OCI-LY3 (cell line): ENCODE measurements around the gene FGGY.

ENCODE experiments used
- H2AFZ ChIP-seq: fragments of 200-600, 300-600 bp; shearing (Covaris generic); 2 replicates; pipeline ENCODE4 v1.6.0; 2014; ENCODE audit warnings: antibody characterized with exemption, low read depth, low read length
- H3K27ac ChIP-seq: fragments of 200-600, 300-600 bp; sonication (generic); 2 replicates; pipeline ENCODE4 v1.5.1; 2014; ENCODE audit warnings: mild to moderate bottlenecking, low read length, moderate library complexity, mixed read lengths
- H3K27me3 ChIP-seq: fragments of 200-600, 300-600 bp; sonication (generic); 2 replicates; pipeline ENCODE4 v1.6.1; 2014; ENCODE audit warnings: low read depth, low read length, mixed read lengths
- H3K36me3 ChIP-seq: fragments of 200-600, 300-600 bp; sonication (generic); replicated peaks from 2 replicates; pipeline ENCODE3; 2014; ENCODE audit warnings: low read depth, low read length, mixed read lengths
- H3K4me1 ChIP-seq: fragments of 300-600, 200-600 bp; sonication (generic); 2 replicates; pipeline ENCODE4 v1.6.1; 2014; ENCODE audit warnings: low read length, mixed read lengths
- H3K4me2 ChIP-seq: fragments of 200-600, 300-600 bp; sonication (generic); 2 replicates; pipeline ENCODE4 v1.6.1; 2014; ENCODE audit warnings: low read length, mixed read lengths
- H3K4me3 ChIP-seq: fragments of 300-600, 200-600 bp; sonication (generic); 2 replicates; pipeline ENCODE4 v1.5.1; 2014; ENCODE audit warnings: antibody characterized with exemption, mild to moderate bottlenecking, low read length, moderate library complexity
- H3K79me2 ChIP-seq: fragments of 300-600, 200-600 bp; shearing (Covaris generic); 2 replicates; pipeline ENCODE4 v1.6.1; 2014; ENCODE audit warnings: mild to moderate bottlenecking, low read length, mixed read lengths
- H3K9ac ChIP-seq: fragments of 300-600, 200-600 bp; shearing (Covaris generic); 2 replicates; pipeline ENCODE4 v1.6.0; 2014; ENCODE audit warnings: mild to moderate bottlenecking, low read length, moderate library complexity
- H3K9me3 ChIP-seq: fragments of 200-600, 300-600 bp; shearing (Covaris generic); 2 replicates; pipeline ENCODE4 v1.6.1; 2014; ENCODE audit warnings: low read length, mixed read lengths; ENCODE audit not compliant: insufficient read depth
- H4K20me1 ChIP-seq: fragments of 200-600, 300-600 bp; sonication (generic); 2 replicates; pipeline ENCODE4 v1.6.1; 2016; ENCODE audit warnings: low read length, mixed read lengths; ENCODE audit not compliant: insufficient read depth
- EZH2phosphoT487 ChIP-seq: fragments of 200-600 bp; shearing (Covaris generic); IDR thresholded peaks from 2 replicates; pipeline ENCODE4 v1.6.1; 2018; ENCODE audit warnings: antibody characterized with exemption, mixed run types, low read depth
- TF ChIP-seq, protein P1 (sequence below): fragments of 200-600, 300-600 bp; sonication (generic); IDR thresholded peaks from 2 replicates; pipeline ENCODE4 v1.5.1; 2014; ENCODE audit warnings: antibody characterized with exemption, low read length, low read depth

FGGY gene

GRCh38 chr1:59475737-59476136 lies 178.8 kb downstream of the FGGY start:
- Histone ChIP-seq H3K4me2 (no peak overlapping the region), H3K9ac (no peak overlapping the region)
- TF ChIP-seq, protein P1, sequence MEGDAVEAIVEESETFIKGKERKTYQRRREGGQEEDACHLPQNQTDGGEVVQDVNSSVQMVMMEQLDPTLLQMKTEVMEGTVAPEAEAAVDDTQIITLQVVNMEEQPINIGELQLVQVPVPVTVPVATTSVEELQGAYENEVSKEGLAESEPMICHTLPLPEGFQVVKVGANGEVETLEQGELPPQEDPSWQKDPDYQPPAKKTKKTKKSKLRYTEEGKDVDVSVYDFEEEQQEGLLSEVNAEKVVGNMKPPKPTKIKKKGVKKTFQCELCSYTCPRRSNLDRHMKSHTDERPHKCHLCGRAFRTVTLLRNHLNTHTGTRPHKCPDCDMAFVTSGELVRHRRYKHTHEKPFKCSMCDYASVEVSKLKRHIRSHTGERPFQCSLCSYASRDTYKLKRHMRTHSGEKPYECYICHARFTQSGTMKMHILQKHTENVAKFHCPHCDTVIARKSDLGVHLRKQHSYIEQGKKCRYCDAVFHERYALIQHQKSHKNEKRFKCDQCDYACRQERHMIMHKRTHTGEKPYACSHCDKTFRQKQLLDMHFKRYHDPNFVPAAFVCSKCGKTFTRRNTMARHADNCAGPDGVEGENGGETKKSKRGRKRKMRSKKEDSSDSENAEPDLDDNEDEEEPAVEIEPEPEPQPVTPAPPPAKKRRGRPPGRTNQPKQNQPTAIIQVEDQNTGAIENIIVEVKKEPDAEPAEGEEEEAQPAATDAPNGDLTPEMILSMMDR = no peak
- TF ChIP-seq EZH2phosphoT487 = no peak

GRCh38 chr1:59477286-59477685 lies 180.4 kb downstream of the FGGY start:
- no peaks in the 10 kb centered on the region for H3K9me3 ChIP-seq
- no peaks in the 10 kb centered on the region for H3K27me3 ChIP-seq
- H3K4me1 ChIP-seq = no peaks in the 10 kb centered on the region
- H3K36me3 ChIP-seq = no peaks in the 10 kb centered on the region
- H3K27ac ChIP-seq = no peak overlapping the region
- TF ChIP-seq, protein P1 = no peak
- no peak for TF ChIP-seq EZH2phosphoT487
- no peaks in the 10 kb centered on the region for H4K20me1 ChIP-seq
- H3K79me2 ChIP-seq = no peaks in the 10 kb centered on the region
- no peak overlapping the region for H2AFZ ChIP-seq
- no peak overlapping the region for H3K9ac ChIP-seq
- H3K4me3 ChIP-seq = no peak overlapping the region
- H3K4me2 ChIP-seq = no peak overlapping the region

More at GRCh38 chr1:59475737-59476136, 178.8 kb downstream of the FGGY start:
- H3K4me1 ChIP-seq = no peaks in the 10 kb centered on the region
- H3K27ac ChIP-seq = no peak overlapping the region
- H3K9me3 ChIP-seq = no peaks in the 10 kb centered on the region
- no peak overlapping the region for H2AFZ ChIP-seq
- no peaks in the 10 kb centered on the region for H3K27me3 ChIP-seq
- H4K20me1 ChIP-seq = no peaks in the 10 kb centered on the region
- H3K4me3 ChIP-seq = no peak overlapping the region
- no peaks in the 10 kb centered on the region for H3K36me3 ChIP-seq
- H3K79me2 ChIP-seq = no peaks in the 10 kb centered on the region

DNA sequence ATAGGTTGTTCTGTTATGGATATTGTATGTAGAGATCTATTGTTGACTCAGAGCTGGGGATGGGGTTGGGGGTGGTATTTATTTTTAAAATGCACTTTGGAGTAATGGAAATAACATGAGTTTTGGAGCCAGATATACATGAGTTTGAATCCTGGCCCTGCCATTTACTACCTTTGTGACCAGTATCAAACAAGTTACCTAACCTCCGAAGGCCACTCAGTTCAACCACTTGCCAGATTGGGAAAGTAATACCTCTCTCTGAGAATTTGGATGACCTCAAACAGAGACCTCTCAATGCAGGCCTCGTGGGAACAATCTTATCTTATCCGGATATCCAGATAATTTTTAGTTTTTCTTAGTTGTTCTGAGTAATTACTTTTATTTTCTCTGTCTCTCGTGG lies 181.0 kb downstream of the FGGY start:
- no peak overlapping the region for H3K4me2 ChIP-seq
- no peak overlapping the region for H3K9ac ChIP-seq

DNA sequence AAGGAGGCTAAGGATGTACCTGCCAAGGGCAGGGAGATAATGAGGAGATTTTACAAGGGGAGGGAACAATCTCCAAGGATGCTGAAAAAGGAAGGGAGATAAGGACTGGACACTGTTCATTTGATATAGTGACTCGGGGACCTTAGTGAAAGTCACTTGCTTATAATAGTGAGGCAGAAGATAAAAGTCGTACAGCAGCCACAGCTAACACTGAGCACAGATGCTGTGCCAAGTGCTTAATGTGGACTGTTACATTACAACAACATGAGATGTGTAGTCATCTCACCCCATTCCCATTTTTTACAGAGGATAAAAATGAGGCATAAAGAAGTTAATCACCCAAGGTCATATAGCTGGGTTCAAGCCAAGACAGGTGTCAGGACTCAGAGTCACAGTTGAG lies 181.9 kb downstream of the FGGY start:
- Histone ChIP-seq H3K79me2 (no peaks in the 10 kb centered on the region), H3K9ac (no peak overlapping the region), H4K20me1 (no peaks in the 10 kb centered on the region), H3K4me1 (no peaks in the 10 kb centered on the region), H3K27me3 (no peaks in the 10 kb centered on the region), H3K27ac (no peak overlapping the region), H3K9me3 (no peaks in the 10 kb centered on the region), H3K36me3 (no peaks in the 10 kb centered on the region), H3K4me3 (no peak overlapping the region), H2AFZ (no peak overlapping the region), H3K4me2 (no peak overlapping the region)
- TF ChIP-seq EZH2phosphoT487 = no peak
- TF ChIP-seq, protein P1 = no peak

More for the DNA sequence above, 181.0 kb downstream of the FGGY start:
- H3K4me3 ChIP-seq = no peak overlapping the region
- no peaks in the 10 kb centered on the region for H3K79me2 ChIP-seq
- H3K36me3 ChIP-seq = no peaks in the 10 kb centered on the region
- H4K20me1 ChIP-seq = no peaks in the 10 kb centered on the region
- no peak overlapping the region for H3K27ac ChIP-seq
- H3K4me1 ChIP-seq = no peaks in the 10 kb centered on the region
- TF ChIP-seq, protein P1 = no peak
- no peak for TF ChIP-seq EZH2phosphoT487
- H3K9me3 ChIP-seq = no peaks in the 10 kb centered on the region
- no peak overlapping the region for H2AFZ ChIP-seq
- no peaks in the 10 kb centered on the region for H3K27me3 ChIP-seq
